GM12873 (cell line): ENCODE results near the gene NUP214.

Source experiments
- CTCF ChIP-seq: IDR thresholded peaks from 2 replicates; pipeline ENCODE4 v1.5.1; 2012; ENCODE audit warnings: low read depth, mild to moderate bottlenecking, moderate library complexity, low read length, control low read depth; ENCODE audit not compliant: insufficient read depth; ENCODE audit errors: missing control alignments

Gene NUP214

GRCh38 chr9:131206495-131206894, 81.1 kb downstream of the NUP214 start:
- TF ChIP-seq CTCF = no peak

GRCh38 chr9:131214286-131214856, 89.0 kb downstream of the NUP214 start:
- no peak for TF ChIP-seq CTCF

- no peak for TF ChIP-seq CTCF
These were observed 89.5 kb downstream of the NUP214 start for GRCh38 chr9:131214876-131215275.

GRCh38 chr9:131216806-131217205, 91.4 kb downstream of the NUP214 start:
- no peak for TF ChIP-seq CTCF

GRCh38 chr9:131217331-131218031, 92.1 kb downstream of the NUP214 start:
- no peak for TF ChIP-seq CTCF

- TF ChIP-seq CTCF = no peak
These were observed 93.0 kb downstream of the NUP214 start for GRCh38 chr9:131218370-131218769.

GRCh38 chr9:131220485-131220884, 95.1 kb downstream of the NUP214 start:
- no peak for TF ChIP-seq CTCF
